WERI-Rb-1 (cell line): Measurements from ENCODE around the gene RAB27A.
"Not testable (repeated sequence)": the region's sequence is repeated elsewhere in the genome, so short reads cannot be mapped to it uniquely, and the experiment has no call there.

Source experiments
- DNase-seq: peaks from one replicate; pipeline ENCODE4 v3.0.0-alpha.2; 2020
- H3K27ac ChIP-seq: fragments of 250-450 bp; sonication (Bioruptor Pico); 2 replicates; pipeline ENCODE4 v1.5.1; 2020; ENCODE audit warnings: mild to moderate bottlenecking, moderate library complexity
- H3K27me3 ChIP-seq: fragments of 250-450 bp; sonication (Bioruptor Pico); 2 replicates; pipeline ENCODE4 v1.5.1; 2021; ENCODE audit warnings: mild to moderate bottlenecking, low read depth, moderate library complexity; ENCODE audit not compliant: insufficient read depth, severe bottlenecking
- H3K36me3 ChIP-seq: fragments of 250-450 bp; sonication (Bioruptor Pico); 2 replicates; pipeline ENCODE4 v1.5.1; 2020; ENCODE audit warnings: mild to moderate bottlenecking, moderate library complexity
- H3K4me3 ChIP-seq: 2 replicates; pipeline ENCODE4 v1.5.1; 2011; ENCODE audit warnings: low read depth, mild to moderate bottlenecking, control low read depth, low read length
- H3K9me3 ChIP-seq: fragments of 250-450 bp; sonication (Bioruptor Pico); 2 replicates; pipeline ENCODE4 v1.5.1; 2021; ENCODE audit warnings: mild to moderate bottlenecking, moderate library complexity; ENCODE audit not compliant: severe bottlenecking
- TF ChIP-seq, protein P1 (sequence below): IDR thresholded peaks from 2 replicates; pipeline ENCODE4 v1.5.1; 2011; ENCODE audit warnings: low read depth, mild to moderate bottlenecking, control low read depth, inconsistent platforms, low read length

The RAB27A gene

GRCh38 chr15:55290528-55291057, 980 bp upstream of the RAB27A start:
- Histone ChIP-seq H3K27ac (peak overlapping the region; percentile 80), H3K27me3 (no peaks in the 10 kb centered on the region), H3K9me3 (no peaks in the 10 kb centered on the region), H3K36me3 (no peaks in the 10 kb centered on the region; the same call in 1 of the 2 replicates), H3K4me3 (peak overlapping the region; percentile 97)
- TF ChIP-seq, protein P1, sequence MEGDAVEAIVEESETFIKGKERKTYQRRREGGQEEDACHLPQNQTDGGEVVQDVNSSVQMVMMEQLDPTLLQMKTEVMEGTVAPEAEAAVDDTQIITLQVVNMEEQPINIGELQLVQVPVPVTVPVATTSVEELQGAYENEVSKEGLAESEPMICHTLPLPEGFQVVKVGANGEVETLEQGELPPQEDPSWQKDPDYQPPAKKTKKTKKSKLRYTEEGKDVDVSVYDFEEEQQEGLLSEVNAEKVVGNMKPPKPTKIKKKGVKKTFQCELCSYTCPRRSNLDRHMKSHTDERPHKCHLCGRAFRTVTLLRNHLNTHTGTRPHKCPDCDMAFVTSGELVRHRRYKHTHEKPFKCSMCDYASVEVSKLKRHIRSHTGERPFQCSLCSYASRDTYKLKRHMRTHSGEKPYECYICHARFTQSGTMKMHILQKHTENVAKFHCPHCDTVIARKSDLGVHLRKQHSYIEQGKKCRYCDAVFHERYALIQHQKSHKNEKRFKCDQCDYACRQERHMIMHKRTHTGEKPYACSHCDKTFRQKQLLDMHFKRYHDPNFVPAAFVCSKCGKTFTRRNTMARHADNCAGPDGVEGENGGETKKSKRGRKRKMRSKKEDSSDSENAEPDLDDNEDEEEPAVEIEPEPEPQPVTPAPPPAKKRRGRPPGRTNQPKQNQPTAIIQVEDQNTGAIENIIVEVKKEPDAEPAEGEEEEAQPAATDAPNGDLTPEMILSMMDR, result peak; percentile 84
- peak; percentile 89 for DNase-seq

DNA sequence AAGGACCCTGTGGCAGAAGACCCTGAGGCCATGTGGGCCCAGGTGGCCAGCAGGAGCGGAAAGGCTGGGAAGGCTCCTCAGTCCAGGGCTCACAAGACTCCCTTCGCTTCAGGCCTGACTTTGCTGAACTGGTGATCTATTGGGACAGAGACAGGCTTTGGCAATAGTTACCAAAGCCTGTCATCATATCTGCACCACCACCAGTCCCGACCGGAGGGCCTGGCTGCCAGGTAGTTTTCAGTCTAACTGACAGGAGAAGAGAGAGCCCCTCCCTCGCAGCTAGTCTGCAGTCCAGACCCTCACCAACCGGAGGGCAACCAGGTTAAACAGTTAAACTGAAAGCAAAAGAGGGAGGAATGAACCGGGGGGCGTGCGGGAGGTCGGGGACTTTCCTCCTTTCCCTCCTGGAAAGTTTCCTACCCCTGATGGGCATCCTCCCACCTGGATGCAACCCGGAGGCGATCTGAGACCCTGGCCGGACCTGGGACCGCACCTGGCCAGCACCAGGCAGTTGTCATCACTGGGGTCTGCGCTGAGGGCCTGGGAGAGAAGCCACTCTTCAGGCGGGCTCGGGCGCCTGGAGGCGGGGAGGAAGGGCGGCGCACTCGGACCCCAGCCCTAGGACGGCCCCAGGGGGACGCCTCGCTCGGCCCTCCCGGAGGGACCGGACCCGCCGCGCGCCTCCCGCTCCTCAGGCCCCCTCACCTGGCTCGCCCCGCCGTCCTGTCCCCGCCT, 435 bp downstream of the RAB27A start:
- no peaks in the 10 kb centered on the region for H3K27me3 ChIP-seq
- DNase-seq, result peak; percentile 18
- no peaks in the 10 kb centered on the region; the same call in 1 of the 2 replicates for H3K36me3 ChIP-seq
- TF ChIP-seq, protein P1, result no peak
- H3K9me3 ChIP-seq, result no peaks in the 10 kb centered on the region
- peak overlapping the region; percentile 80 for H3K27ac ChIP-seq
- H3K4me3 ChIP-seq, result peak overlapping the region; percentile 97

DNA sequence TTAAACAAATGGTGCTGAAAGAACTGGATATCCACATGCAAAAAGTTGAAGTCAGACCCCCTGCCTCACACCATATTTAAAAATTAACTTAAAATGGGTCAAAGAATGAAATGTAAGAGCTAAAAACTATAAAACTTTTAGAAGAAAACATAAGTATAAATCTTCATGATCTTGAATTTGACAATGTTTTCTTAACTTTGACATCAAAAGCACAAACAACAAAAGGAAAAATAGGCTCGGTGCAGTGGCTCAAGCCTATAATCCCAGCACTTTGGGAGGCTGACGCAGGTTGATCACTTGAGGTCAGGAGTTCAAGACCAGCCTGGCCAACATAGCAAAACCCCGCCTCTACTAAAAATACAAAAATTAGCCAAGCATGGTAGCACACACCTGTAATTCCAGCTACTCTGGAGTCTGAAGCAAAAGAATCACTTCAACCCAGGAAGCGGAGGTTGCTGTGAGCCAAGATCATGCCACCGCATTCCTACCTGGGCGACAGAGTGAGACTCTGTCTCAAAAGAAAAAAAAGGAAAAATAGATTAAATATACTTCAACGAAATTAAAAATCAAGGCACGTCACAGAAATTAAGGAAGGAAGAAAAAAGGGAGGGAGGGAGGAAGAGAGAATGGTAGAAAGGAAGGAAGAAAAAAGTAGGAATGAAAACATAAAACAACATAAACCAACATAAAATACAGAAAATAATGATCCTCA, 1.5 kb downstream of the RAB27A start:
- H3K9me3 ChIP-seq, result no peaks in the 10 kb centered on the region
- no peak overlapping the region for H3K27ac ChIP-seq
- TF ChIP-seq, protein P1, result no peak
- no peak overlapping the region for H3K4me3 ChIP-seq
- DNase-seq, result no peak
- H3K27me3 ChIP-seq, result no peaks in the 10 kb centered on the region
- no peaks in the 10 kb centered on the region; the same call in 1 of the 2 replicates for H3K36me3 ChIP-seq

- not testable (repeated sequence) for H3K4me3 ChIP-seq, H3K27ac ChIP-seq, DNase-seq, H3K36me3 ChIP-seq, H3K27me3 ChIP-seq, H3K9me3 ChIP-seq
These were observed 3.0 kb downstream of the RAB27A start for GRCh38 chr15:55286442-55287189.

DNA sequence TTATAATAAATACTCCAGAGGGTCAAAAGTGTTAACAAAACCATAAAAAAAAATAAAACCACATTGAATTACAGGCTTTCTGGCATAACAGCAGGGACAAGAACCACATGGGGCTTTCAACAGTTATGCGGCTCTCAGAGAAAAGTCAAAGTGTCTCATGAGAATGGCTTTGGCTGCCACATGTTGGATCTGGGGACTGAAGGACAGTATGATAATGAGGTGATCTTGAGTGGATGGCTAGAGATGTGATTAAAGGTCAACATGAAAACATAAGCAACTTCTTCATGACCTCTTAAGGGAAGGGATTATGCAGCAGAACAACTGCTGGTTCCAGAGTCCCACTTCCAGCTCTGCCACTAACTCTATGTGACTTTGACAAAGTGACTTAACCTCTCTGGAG, 5.2 kb downstream of the RAB27A start:
- Histone ChIP-seq H3K9me3 (no peaks in the 10 kb centered on the region), H3K4me3 (no peak overlapping the region), H3K27me3 (no peaks in the 10 kb centered on the region), H3K36me3 (no peaks in the 10 kb centered on the region; the same call in 1 of the 2 replicates), H3K27ac (no peak overlapping the region)
- no peak for DNase-seq
- TF ChIP-seq, protein P1, result no peak
